ENCODE data around the gene EPHA1. TPM values are rescaled to one million over a fixed set of nuclear protein-coding genes. Genes with fewer than 3 reads are reported as not detected.
A peak's percentile ranks its signal among the peaks of the same experiment; 100 is the strongest.

Gene EPHA1
- total RNA-seq, 1 donor from 2014 or later: 2.6 TPM

DNA sequence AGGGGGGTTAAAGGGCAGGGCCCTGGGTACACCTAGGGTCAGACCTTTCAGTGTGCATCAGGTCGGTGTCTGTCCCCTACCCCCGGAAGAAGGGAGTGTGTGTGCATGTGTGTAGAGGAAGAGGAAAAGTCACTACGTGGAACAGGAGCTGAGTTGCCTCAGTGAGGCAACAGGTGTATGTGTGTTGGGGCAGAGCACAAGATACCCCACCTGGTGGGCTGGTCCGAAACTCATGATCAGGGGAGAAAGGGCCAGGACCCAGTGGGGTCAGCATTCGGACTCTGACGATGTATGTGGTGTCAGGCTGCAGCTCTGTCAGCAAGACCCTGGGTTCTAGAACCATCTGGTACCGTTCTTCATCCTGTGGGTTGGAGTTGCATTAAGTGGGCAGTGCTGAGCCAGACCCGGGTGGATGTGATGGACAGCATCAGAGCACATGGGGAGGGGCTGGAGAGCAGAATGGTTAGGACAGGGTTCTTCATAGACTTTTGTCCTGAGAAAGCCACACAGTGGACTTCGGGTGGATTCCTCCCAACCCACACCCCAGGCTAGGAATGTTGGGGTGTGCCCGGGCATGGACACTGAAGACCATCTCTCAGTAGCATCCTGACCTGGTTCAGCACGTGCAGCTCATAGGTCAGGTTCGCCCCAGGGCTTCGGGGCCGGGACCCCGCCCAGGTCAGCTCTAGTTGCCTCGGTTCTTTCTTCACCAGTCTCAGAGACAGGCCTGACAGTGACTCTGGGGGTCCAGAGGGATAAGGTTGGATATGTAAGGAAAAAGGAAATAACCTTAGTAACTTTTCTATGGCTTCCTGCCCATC is 10.7 kb downstream of the EPHA1 start:
- Histone ChIP-seq H3K79me2 (ENCODE audit: insufficient read depth, low read length) (no peaks in the 10 kb centered on the region), H3K9me3 (ENCODE audit: insufficient read depth, low read depth, low read length) (no peaks in the 10 kb centered on the region), H3K4me2 (ENCODE audit: low read length) (no peak overlapping the region), H3K4me1 (ENCODE audit: insufficient read depth, low read length) (no peaks in the 10 kb centered on the region), H3K4me3 (ENCODE audit: insufficient read depth, low read depth, low read length) (no peak overlapping the region), H3K27me3 (ENCODE audit: insufficient read depth, low read length) (peaks cover 12% of the 10 kb centered on the region), H2AFZ (ENCODE audit: low read depth, low read length) (no peak overlapping the region), H4K20me1 (ENCODE audit: insufficient read depth, low read length) (peaks cover 17% of the 10 kb centered on the region), H3K27ac (ENCODE audit: low read depth, low read length) (no peak overlapping the region), H3K9ac (ENCODE audit: low read length) (no peak overlapping the region), H3K36me3 (ENCODE audit: insufficient read depth, low read length) (no peaks in the 10 kb centered on the region)
- H3K4me1 Mint-ChIP-seq (ENCODE audit: low read depth, unreplicated experiment): no peaks in the 10 kb centered on the region
- DNase-seq (ENCODE audit: low read depth): no peak
- no peaks in the 10 kb centered on the region for H3K9me3 Mint-ChIP-seq (ENCODE audit: unreplicated experiment)
- no peak overlapping the region for H3K4me3 Mint-ChIP-seq (ENCODE audit: unreplicated experiment)
- FAIRE-seq: no peak
- peaks cover 4% of the 10 kb centered on the region for H3K36me3 Mint-ChIP-seq (ENCODE audit: low read depth, unreplicated experiment)
- H3K27me3 Mint-ChIP-seq (ENCODE audit: low read depth, unreplicated experiment): peaks cover 11% of the 10 kb centered on the region
- no peak for TF ChIP-seq EZH2 (IDR thresholded peaks at IDR 0.05; ENCODE audit: insufficient read depth, low read length)
- TF ChIP-seq, protein P1, sequence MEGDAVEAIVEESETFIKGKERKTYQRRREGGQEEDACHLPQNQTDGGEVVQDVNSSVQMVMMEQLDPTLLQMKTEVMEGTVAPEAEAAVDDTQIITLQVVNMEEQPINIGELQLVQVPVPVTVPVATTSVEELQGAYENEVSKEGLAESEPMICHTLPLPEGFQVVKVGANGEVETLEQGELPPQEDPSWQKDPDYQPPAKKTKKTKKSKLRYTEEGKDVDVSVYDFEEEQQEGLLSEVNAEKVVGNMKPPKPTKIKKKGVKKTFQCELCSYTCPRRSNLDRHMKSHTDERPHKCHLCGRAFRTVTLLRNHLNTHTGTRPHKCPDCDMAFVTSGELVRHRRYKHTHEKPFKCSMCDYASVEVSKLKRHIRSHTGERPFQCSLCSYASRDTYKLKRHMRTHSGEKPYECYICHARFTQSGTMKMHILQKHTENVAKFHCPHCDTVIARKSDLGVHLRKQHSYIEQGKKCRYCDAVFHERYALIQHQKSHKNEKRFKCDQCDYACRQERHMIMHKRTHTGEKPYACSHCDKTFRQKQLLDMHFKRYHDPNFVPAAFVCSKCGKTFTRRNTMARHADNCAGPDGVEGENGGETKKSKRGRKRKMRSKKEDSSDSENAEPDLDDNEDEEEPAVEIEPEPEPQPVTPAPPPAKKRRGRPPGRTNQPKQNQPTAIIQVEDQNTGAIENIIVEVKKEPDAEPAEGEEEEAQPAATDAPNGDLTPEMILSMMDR (IDR thresholded peaks at IDR 0.05; ENCODE audit: insufficient read depth, low read depth, low read length): no peak
- no peak overlapping the region for H3K27ac Mint-ChIP-seq (ENCODE audit: unreplicated experiment)

DNA sequence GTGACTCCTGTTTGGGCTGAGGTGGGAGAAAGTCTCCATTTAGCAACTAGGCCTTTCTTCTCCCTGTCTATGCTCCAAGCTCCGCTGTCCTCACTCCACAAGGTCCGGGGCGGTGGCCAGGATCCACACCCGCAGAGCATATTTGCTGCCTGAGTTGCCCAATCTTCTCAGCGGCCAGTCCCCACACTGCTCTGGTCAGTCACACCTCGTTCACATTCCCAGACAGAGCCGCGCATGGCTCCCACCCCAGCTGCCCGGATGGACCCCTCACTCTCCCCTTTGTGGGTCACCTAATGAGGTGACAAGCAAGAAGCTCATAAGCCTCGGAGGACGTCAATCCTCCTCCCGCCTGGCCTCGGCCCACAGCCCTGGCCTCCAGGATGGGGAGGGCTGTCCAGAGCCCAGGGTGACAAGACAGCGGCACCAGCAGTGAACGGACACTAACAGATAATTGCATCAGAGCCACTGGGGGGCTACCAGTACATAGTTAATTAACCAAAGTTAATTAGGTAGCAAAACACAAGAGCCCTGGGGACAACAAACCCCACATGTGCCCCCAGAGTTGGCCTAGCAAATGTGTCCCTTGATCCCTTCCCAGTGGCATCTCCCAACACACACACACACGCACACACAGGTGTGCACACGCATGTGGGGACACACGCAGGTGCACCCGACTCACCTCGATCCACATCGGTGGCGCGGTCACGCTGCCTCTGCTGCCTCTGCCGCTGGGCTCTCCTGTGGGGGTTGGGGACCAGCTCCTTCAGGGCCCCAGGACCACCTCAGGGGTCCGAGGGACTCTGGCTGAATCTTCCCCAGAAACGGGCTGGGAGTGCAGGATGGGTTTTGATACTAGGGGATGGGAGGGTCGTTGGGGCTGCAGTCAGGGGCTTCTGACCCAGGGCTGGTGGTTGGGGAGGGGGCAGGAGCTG is 11.8 kb downstream of the EPHA1 start:
- no peak overlapping the region for H3K27ac ChIP-seq (ENCODE audit: low read depth, low read length)
- H3K27ac Mint-ChIP-seq (ENCODE audit: unreplicated experiment): no peak overlapping the region
- no peak for FAIRE-seq

More for the DNA sequence above, 11.8 kb downstream of the EPHA1 start:
- Histone ChIP-seq H2AFZ (ENCODE audit: low read depth, low read length) (no peak overlapping the region), H3K4me1 (ENCODE audit: insufficient read depth, low read length) (peaks cover 2% of the 10 kb centered on the region), H3K4me2 (ENCODE audit: low read length) (no peak overlapping the region), H3K9me3 (ENCODE audit: insufficient read depth, low read depth, low read length) (no peaks in the 10 kb centered on the region), H3K9ac (ENCODE audit: low read length) (no peak overlapping the region), H4K20me1 (ENCODE audit: insufficient read depth, low read length) (peaks cover 27% of the 10 kb centered on the region), H3K36me3 (ENCODE audit: insufficient read depth, low read length) (no peaks in the 10 kb centered on the region), H3K79me2 (ENCODE audit: insufficient read depth, low read length) (no peaks in the 10 kb centered on the region), H3K27me3 (ENCODE audit: insufficient read depth, low read length) (peaks cover 12% of the 10 kb centered on the region), H3K4me3 (ENCODE audit: insufficient read depth, low read depth, low read length) (no peak overlapping the region)
- Mint-ChIP-seq H3K4me3 (ENCODE audit: unreplicated experiment) (no peak overlapping the region), H3K36me3 (ENCODE audit: low read depth, unreplicated experiment) (peaks cover 7% of the 10 kb centered on the region), H3K4me1 (ENCODE audit: low read depth, unreplicated experiment) (peaks cover 7% of the 10 kb centered on the region), H3K9me3 (ENCODE audit: unreplicated experiment) (no peaks in the 10 kb centered on the region), H3K27me3 (ENCODE audit: low read depth, unreplicated experiment) (peaks cover 11% of the 10 kb centered on the region)
- TF ChIP-seq, protein P1 (IDR thresholded peaks at IDR 0.05; ENCODE audit: insufficient read depth, low read depth, low read length): no peak
- TF ChIP-seq EZH2 (IDR thresholded peaks at IDR 0.05; ENCODE audit: insufficient read depth, low read length): no peak
- peak; percentile 35 for DNase-seq (ENCODE audit: low read depth)

Data from astrocyte (in vitro differentiated cells and primary cell).